GM12878 (cell line): Measurements from ENCODE around the gene THAP4. TPM values are rescaled to one million over a fixed set of nuclear protein-coding genes. Genes with fewer than 3 reads are reported as not detected.

Experiments
- CBX5 ChIP-seq: sonication (generic); IDR thresholded peaks from 2 replicates; pipeline ENCODE4 v1.6.1; 2016; ENCODE audit warnings: low read depth, moderate library complexity, mild to moderate bottlenecking, inconsistent platforms
- HCFC1 ChIP-seq: fragments of 150-350 bp; IDR thresholded peaks from 2 replicates; pipeline ENCODE4 v1.6.1; 2014; ENCODE audit warnings: low read length
- IKZF2 ChIP-seq, 2 experiments: fragments of 450-650 bp; IDR thresholded peaks; 2 replicates each; pipeline ENCODE4 v1.6.1; 2017; ENCODE audit warnings: mild to moderate bottlenecking in 2 of 2, moderate library complexity in 2 of 2
- NR2C1 ChIP-seq: fragments of 450-650 bp; IDR thresholded peaks from 2 replicates; pipeline ENCODE4 v1.6.1; 2017; ENCODE audit warnings: antibody characterized with exemption, mild to moderate bottlenecking, moderate library complexity
- PAX8 ChIP-seq: fragments of 450-650 bp; IDR thresholded peaks from 2 replicates; pipeline ENCODE4 v1.6.1; 2017; ENCODE audit warnings: mild to moderate bottlenecking, moderate library complexity
- ZBED1 ChIP-seq: IDR thresholded peaks from 2 replicates; pipeline ENCODE4 v1.6.1; 2016; ENCODE audit warnings: borderline replicate concordance
- polyA plus RNA-seq, 11 experiments: library from polyadenylated mRNA; depleted of rRNA in 4 of 11; unstranded in 6 of 11; stranded (reverse) in 5 of 11; fragments of >200 nt; fragmentation: Nextera tagmentation in 4 of 11; fragmentation: Illumina TruSeq in 1 of 11; extraction: Ambion mirVana in 4 of 11; extraction: Trizol in 1 of 11; gene quantifications; 1 replicate in 1 of 11; 2 replicates in 10 of 11; pipeline versions ENCODE4 v1.2.1 to v1.2.3, GENCODE V29; 2011 to 2016; ENCODE audit warnings: inconsistent platforms in 2 of 11, missing spikeins in 2 of 11, low read depth in 1 of 11
- total RNA-seq, 4 experiments: library from RNA; depleted of rRNA in 3 of 4; stranded (reverse); fragments of >200 nt in 3 of 4; fragmentation: Illumina TruSeq in 1 of 4; extraction: Trizol in 1 of 4; gene quantifications; 2 replicates each; pipeline versions ENCODE4 v1.2.1 to v1.2.3, GENCODE V29; 2013 to 2021
- TF ChIP-seq, protein P1 (sequence below): fragments of 450-650 bp; IDR thresholded peaks from 2 replicates; pipeline ENCODE4 v1.6.1; 2018; ENCODE audit warnings: borderline replicate concordance, mild to moderate bottlenecking; ENCODE audit not compliant: partially characterized antibody
- TF ChIP-seq, protein P2 (sequence below): fragments of 450-650 bp; formaldehyde crosslinking; IDR thresholded peaks from 2 replicates; pipeline ENCODE4 v1.4.0; 2022; ENCODE audit warnings: mild to moderate bottlenecking, moderate library complexity

Gene THAP4
- total and polyA plus RNA-seq, 10 of the 15 experiments (the other 5 are each of a cell fraction or from before 2014, with no cell fraction given): 12.9 to 67.7 (median 44.5) TPM

DNA sequence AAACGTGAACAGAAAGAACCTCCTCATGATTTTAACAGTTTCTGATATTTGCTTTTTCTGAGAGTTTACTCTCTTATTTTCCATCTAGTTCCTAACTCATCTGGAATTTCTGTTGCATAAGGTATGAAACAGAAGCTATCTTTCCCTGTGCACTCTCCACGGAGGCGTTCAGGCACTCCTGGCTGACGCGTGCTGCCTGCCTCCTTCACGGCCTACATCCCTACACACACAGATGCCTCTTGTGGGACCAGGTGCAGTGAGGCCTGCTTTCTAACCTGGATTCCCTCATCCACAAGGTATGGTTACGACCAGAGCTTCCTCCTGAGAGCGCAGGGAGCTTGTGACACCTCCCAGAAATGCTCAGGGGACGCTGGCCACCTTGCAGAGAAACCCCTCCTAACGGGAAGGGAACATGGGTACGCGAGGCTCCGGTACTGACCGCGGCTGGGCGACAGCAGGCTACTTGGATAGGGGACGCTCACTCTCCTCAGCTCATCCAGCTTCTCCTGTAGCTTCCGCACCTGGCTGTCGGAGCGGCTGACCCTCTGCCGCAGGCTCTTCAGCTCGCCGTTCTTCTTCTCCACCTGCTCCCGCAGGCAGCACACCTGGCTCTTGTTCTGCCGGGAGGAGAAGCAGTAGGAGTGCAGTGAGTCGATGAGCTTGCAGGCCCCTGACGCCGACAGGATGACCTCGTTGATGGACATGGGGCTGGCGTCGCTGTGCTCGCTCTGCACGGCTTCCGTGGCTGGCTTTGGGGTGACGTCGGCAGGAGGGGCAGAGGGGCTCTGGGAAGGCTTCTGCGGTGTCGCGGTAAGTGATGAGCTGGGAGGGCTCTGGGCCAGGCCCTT, 4.3 kb downstream of the THAP4 start (continued):
- TF ChIP-seq HCFC1: no peak
- no peak for TF ChIP-seq CBX5
- TF ChIP-seq PAX8: no peak
- no peak for TF ChIP-seq IKZF2 (IDR thresholded peaks at IDR 0.05)
- TF ChIP-seq, protein P1, sequence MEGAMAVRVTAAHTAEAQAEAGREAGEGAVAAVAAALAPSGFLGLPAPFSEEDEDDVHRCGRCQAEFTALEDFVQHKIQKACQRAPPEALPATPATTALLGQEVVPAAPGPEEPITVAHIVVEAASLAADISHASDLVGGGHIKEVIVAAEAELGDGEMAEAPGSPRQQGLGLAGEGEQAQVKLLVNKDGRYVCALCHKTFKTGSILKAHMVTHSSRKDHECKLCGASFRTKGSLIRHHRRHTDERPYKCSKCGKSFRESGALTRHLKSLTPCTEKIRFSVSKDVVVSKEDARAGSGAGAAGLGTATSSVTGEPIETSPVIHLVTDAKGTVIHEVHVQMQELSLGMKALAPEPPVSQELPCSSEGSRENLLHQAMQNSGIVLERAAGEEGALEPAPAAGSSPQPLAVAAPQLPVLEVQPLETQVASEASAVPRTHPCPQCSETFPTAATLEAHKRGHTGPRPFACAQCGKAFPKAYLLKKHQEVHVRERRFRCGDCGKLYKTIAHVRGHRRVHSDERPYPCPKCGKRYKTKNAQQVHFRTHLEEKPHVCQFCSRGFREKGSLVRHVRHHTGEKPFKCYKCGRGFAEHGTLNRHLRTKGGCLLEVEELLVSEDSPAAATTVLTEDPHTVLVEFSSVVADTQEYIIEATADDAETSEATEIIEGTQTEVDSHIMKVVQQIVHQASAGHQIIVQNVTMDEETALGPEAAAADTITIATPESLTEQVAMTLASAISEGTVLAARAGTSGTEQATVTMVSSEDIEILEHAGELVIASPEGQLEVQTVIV: no peak
- no peak for TF ChIP-seq NR2C1
- no peak for TF ChIP-seq ZBED1
- TF ChIP-seq, protein P2, sequence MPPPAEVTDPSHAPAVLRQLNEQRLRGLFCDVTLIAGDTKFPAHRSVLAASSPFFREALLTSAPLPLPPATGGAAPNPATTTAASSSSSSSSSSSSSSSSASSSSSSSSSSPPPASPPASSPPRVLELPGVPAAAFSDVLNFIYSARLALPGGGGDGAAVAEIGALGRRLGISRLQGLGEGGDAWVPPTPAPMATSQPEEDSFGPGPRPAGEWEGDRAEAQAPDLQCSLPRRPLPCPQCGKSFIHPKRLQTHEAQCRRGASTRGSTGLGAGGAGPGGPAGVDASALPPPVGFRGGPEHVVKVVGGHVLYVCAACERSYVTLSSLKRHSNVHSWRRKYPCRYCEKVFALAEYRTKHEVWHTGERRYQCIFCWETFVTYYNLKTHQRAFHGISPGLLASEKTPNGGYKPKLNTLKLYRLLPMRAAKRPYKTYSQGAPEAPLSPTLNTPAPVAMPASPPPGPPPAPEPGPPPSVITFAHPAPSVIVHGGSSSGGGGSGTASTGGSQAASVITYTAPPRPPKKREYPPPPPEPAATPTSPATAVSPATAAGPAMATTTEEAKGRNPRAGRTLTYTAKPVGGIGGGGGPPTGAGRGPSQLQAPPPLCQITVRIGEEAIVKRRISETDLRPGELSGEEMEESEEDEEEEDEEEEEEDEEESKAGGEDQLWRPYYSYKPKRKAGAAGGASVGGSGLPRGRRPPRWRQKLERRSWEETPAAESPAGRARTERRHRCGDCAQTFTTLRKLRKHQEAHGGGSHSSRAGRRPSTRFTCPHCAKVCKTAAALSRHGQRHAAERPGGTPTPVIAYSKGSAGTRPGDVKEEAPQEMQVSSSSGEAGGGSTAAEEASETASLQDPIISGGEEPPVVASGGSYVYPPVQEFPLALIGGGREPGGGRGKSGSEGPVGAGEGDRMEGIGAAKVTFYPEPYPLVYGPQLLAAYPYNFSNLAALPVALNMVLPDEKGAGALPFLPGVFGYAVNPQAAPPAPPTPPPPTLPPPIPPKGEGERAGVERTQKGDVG (CRISPR knock-in tag): no peak
